ENCODE data around the gene LTBP2. TPM values are rescaled to one million over a fixed set of nuclear protein-coding genes. Genes with fewer than 3 reads are reported as not detected.

LTBP2 gene
- total and polyA plus RNA-seq, 2 of the 8 experiments (the other 6 are each of a cell fraction or from before 2014, with no cell fraction given), result 0.48 to 0.89 TPM

DNA sequence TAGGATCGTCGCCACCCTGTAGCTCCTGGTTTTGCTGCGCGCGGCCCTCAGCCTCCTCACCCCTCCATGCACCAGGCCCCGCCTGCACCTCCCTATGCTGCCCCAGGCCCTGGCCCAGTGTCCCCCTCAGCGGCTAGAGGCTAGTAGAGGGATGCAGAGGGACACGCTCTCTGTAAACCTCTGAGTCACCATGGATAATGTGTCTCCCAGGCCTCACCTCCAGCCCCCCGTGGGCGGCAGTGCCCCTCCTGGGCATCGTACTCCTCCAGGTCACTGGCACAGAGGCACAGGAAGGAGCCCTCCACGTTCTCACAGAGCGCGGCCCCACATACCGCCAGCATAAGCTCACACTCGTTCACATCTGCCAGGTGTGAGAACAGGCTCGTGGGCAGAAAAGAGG is 106.2 kb downstream of the LTBP2 start (continued):
- TF ChIP-seq CTCF (IDR thresholded peaks at IDR 0.05; ENCODE audit: control extremely low read depth in 1 of 3, insufficient read depth in 1 of 3, low read depth in 1 of 3, low read length in 3 of 3), result no peak
- no peak for TF ChIP-seq SIRT6 (IDR thresholded peaks at IDR 0.05; ENCODE audit: low read length)
- TF ChIP-seq, protein P1, sequence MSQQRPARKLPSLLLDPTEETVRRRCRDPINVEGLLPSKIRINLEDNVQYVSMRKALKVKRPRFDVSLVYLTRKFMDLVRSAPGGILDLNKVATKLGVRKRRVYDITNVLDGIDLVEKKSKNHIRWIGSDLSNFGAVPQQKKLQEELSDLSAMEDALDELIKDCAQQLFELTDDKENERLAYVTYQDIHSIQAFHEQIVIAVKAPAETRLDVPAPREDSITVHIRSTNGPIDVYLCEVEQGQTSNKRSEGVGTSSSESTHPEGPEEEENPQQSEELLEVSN (IDR thresholded peaks at IDR 0.05), result no peak
- no peak for TF ChIP-seq TAF1 (IDR thresholded peaks at IDR 0.05; ENCODE audit: low read depth, low read length)
- no peak for TF ChIP-seq CEBPB (IDR thresholded peaks at IDR 0.05; ENCODE audit: low read depth, low read length)
- TF ChIP-seq, protein P2, sequence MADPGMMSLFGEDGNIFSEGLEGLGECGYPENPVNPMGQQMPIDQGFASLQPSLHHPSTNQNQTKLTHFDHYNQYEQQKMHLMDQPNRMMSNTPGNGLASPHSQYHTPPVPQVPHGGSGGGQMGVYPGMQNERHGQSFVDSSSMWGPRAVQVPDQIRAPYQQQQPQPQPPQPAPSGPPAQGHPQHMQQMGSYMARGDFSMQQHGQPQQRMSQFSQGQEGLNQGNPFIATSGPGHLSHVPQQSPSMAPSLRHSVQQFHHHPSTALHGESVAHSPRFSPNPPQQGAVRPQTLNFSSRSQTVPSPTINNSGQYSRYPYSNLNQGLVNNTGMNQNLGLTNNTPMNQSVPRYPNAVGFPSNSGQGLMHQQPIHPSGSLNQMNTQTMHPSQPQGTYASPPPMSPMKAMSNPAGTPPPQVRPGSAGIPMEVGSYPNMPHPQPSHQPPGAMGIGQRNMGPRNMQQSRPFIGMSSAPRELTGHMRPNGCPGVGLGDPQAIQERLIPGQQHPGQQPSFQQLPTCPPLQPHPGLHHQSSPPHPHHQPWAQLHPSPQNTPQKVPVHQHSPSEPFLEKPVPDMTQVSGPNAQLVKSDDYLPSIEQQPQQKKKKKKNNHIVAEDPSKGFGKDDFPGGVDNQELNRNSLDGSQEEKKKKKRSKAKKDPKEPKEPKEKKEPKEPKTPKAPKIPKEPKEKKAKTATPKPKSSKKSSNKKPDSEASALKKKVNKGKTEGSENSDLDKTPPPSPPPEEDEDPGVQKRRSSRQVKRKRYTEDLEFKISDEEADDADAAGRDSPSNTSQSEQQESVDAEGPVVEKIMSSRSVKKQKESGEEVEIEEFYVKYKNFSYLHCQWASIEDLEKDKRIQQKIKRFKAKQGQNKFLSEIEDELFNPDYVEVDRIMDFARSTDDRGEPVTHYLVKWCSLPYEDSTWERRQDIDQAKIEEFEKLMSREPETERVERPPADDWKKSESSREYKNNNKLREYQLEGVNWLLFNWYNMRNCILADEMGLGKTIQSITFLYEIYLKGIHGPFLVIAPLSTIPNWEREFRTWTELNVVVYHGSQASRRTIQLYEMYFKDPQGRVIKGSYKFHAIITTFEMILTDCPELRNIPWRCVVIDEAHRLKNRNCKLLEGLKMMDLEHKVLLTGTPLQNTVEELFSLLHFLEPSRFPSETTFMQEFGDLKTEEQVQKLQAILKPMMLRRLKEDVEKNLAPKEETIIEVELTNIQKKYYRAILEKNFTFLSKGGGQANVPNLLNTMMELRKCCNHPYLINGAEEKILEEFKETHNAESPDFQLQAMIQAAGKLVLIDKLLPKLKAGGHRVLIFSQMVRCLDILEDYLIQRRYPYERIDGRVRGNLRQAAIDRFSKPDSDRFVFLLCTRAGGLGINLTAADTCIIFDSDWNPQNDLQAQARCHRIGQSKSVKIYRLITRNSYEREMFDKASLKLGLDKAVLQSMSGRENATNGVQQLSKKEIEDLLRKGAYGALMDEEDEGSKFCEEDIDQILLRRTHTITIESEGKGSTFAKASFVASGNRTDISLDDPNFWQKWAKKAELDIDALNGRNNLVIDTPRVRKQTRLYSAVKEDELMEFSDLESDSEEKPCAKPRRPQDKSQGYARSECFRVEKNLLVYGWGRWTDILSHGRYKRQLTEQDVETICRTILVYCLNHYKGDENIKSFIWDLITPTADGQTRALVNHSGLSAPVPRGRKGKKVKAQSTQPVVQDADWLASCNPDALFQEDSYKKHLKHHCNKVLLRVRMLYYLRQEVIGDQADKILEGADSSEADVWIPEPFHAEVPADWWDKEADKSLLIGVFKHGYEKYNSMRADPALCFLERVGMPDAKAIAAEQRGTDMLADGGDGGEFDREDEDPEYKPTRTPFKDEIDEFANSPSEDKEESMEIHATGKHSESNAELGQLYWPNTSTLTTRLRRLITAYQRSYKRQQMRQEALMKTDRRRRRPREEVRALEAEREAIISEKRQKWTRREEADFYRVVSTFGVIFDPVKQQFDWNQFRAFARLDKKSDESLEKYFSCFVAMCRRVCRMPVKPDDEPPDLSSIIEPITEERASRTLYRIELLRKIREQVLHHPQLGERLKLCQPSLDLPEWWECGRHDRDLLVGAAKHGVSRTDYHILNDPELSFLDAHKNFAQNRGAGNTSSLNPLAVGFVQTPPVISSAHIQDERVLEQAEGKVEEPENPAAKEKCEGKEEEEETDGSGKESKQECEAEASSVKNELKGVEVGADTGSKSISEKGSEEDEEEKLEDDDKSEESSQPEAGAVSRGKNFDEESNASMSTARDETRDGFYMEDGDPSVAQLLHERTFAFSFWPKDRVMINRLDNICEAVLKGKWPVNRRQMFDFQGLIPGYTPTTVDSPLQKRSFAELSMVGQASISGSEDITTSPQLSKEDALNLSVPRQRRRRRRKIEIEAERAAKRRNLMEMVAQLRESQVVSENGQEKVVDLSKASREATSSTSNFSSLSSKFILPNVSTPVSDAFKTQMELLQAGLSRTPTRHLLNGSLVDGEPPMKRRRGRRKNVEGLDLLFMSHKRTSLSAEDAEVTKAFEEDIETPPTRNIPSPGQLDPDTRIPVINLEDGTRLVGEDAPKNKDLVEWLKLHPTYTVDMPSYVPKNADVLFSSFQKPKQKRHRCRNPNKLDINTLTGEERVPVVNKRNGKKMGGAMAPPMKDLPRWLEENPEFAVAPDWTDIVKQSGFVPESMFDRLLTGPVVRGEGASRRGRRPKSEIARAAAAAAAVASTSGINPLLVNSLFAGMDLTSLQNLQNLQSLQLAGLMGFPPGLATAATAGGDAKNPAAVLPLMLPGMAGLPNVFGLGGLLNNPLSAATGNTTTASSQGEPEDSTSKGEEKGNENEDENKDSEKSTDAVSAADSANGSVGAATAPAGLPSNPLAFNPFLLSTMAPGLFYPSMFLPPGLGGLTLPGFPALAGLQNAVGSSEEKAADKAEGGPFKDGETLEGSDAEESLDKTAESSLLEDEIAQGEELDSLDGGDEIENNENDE (IDR thresholded peaks at IDR 0.05; ENCODE audit: insufficient replicate concordance, low read length), result no peak

Measured in H1 (cell line).